Stimulated activated CD4-positive, alpha-beta T cell treated with anti-CD3 and anti-CD28 coated beads, TNF-alpha, amount 100 ng/mL, for 24 hours (primary cell): ENCODE results near the gene ADGRD1.
"Not testable (repeated sequence)": the region's sequence is repeated elsewhere in the genome, so short reads cannot be mapped to it uniquely, and the experiment has no call there.

ENCODE experiments used
- DNase-seq, 3 experiments: peaks; one replicate each; pipeline ENCODE4 v3.0.0-alpha.2; 2020; ENCODE audit warnings: low read depth in 3 of 3

Gene ADGRD1

GRCh38 chr12:131119345-131119744 is 165.6 kb downstream of the ADGRD1 start:
- DNase-seq = not testable (repeated sequence)

DNA sequence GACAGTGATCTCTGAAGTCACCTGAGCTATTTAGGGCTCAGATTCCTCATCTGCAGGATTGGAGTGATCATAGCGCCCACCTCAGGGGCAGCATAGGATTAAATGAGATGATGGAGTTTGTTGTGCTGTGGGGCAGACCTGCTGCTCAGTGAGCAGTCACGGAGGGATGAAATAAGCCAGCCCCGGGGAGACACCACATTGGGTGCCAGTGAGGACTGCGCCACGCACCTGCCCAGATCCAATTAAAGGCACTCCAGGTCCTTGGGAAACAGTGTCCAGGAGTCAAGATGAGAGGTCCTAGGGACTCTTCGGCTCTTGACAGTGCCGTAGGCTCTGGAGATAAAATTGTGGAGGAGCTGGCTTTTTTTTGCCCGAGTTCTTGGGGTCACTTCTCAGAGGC is 166.2 kb downstream of the ADGRD1 start:
- no peak for DNase-seq

GRCh38 chr12:131120831-131121271 is 167.1 kb downstream of the ADGRD1 start:
- no peak for DNase-seq

- no peak for DNase-seq
Measured at GRCh38 chr12:131121705-131122405, 168.1 kb downstream of the ADGRD1 start.

DNA sequence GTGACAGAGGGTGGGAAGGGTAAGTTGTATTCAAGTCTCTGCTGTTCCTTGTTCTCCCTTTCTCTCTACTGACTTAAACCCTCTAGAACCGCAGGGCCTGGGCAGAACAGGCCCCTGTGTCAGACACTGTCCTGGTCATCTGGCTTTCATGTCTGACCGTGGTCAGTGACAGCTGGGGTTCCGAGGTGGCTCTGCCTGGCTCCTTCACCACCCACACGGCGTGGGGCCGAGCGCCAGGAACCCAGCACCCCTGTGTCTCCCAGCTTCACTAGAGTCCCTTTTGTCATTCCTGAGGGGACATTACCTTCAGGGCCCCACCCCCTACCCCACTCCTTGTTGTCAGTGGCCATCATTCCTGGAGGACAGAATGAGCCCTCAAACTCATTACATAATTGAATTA is 168.9 kb downstream of the ADGRD1 start:
- no peak for DNase-seq

- DNase-seq = no peak
Measured at GRCh38 chr12:131123817-131124216, 170.1 kb downstream of the ADGRD1 start.

DNA sequence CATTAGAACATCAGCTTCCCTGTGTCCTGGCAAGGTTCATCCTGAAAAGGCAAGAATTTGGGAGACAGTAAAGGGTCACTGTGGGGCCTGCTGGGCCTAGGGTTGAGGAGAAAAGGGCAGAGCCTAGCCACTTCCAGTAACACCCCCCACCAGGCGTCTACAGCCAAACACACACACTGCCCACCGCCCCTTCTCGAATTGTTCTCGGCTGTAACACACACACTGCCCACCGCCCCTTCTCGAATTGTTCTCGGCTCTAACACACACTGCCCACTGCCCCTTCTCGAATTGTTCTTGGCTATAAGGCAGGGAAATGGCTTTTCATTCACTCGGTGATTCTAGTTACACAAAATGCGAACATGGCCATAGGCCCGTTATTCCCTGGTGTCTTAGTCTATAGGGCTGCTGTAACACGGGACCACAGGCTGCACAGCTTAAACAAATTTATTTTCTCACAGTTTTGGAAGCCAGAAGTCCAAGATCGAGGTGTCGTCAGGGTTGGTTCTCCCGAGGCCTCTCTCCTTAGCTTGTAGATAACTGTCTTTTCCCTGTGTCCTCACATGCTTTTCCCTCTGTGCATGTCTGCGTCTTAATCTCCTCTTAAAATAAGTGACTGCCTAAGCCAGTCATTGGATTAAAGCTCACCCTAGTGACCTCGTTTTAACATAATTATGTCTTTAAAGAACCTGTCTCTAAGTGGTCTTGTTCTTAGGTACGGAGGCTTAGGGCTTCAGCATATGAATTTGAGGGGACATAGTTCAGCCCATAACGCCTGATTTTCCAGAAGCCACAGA is 171.0 kb downstream of the ADGRD1 start:
- no peak for DNase-seq

DNA sequence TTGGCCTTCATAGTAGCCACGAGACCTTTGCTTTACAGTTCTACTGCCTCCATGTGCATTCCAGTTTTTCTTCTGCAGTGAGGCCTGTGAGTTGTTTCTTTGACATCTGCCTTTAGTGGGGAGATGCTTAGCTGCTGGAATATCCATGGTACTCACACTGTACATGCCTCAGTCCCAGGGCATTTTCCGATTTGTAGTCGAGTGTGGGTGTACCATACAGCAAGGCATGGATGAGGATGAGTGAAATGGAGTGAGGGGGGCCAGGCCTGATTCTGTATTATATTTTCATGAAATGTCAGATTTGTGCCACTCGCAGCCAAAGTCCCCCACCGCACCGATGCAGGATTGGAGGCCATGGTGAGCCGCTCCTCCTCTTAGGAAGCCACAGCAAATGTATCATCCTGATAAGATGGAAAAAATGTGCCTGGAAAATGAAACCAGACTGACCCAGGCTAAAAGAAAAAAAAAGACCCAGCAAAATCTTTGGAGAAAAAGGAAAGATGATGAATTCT is 173.0 kb downstream of the ADGRD1 start:
- no peak for DNase-seq

GRCh38 chr12:131128556-131128955 is 174.8 kb downstream of the ADGRD1 start:
- no peak for DNase-seq

GRCh38 chr12:131128966-131129619 is 175.4 kb downstream of the ADGRD1 start:
- not testable (repeated sequence) for DNase-seq

DNA sequence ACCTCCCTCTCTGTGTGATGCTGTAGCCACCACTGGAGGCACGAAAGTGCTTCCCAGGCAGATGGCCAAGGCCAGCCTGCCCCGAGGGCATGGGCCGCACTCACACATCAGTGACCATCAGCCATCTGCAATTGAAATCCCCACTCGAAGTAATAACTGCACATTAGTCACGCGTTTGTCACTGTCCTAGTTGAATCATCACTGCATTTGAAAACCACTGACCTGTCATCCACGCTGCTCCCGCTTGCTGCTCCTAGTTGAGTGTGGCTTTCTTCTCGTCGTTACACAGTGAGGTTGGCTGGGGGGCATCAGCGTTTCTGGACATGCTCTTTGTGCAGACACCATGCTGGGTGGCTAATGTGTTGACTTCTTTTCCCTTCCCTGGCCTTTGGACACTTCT is 176.1 kb downstream of the ADGRD1 start:
- no peak for DNase-seq

GRCh38 chr12:131130311-131130911 is 176.7 kb downstream of the ADGRD1 start:
- no peak for DNase-seq

- DNase-seq = no peak
Measured at GRCh38 chr12:131131077-131131807, 177.5 kb downstream of the ADGRD1 start.

DNA sequence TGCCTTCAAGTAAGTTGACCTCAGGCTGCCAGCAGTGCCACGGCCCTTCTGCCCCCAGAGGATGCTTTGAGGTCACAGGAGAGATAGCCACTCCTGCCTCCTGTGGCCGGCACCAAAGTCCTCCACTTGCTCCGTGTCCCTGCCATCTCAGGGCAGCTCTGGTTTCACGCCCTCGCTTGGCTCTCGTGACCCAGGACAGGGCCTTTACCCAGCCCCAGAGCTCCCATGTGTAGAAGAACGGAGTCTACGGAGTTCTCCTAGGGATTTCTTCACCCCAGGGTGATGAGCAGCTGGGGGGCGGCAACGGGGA is 178.1 kb downstream of the ADGRD1 start:
- DNase-seq = no peak

GRCh38 chr12:131132118-131132892 is 178.6 kb downstream of the ADGRD1 start:
- DNase-seq = peak; percentile 52 to 74 (median 65)

DNA sequence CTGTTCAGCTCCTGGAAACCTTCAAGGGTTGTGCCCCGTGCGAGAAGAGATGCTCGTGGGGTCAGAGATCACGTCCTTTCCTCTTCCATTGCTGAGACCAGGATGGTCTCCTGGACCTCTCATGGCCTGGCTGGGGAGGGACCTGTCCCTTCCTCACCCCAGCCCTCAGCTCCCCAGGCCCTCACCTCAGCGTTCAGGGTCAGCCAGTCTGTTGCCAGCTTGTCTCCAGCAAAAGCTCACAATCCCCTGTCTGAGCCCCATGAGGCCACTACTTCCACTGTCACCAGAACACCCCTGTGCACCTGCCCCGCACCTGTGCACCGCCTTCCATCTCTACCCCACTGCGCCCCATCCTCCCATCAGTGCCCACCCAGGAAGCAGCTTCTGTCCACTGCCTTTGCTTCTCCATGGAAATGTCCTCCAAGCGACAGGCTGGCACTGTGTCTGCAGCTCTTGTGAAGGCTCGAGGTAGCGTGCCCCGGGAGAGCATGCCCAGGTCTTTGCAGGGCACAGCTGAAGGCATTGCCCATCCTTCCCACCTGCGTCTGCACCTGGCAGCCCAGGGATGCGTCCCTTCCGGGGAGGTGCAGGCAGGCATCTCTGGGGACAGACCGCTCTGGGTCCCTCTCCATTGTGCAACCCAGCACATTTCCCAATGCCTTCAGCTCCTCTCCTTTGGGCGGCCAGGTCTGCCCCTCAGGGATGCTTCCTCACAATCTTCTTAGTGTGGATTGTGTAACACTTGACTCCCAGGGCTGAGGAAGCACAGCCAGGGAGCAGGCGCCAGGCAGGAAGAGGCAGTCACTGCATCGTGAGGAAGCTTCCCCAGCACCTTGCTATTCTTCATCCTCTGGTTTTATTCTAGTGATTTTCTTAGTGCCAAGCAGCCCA is 179.6 kb downstream of the ADGRD1 start:
- no peak for DNase-seq

GRCh38 chr12:131133994-131134393 is 180.3 kb downstream of the ADGRD1 start:
- no peak for DNase-seq

- no peak for DNase-seq
Measured at GRCh38 chr12:131134523-131135310, 181.0 kb downstream of the ADGRD1 start.

DNA sequence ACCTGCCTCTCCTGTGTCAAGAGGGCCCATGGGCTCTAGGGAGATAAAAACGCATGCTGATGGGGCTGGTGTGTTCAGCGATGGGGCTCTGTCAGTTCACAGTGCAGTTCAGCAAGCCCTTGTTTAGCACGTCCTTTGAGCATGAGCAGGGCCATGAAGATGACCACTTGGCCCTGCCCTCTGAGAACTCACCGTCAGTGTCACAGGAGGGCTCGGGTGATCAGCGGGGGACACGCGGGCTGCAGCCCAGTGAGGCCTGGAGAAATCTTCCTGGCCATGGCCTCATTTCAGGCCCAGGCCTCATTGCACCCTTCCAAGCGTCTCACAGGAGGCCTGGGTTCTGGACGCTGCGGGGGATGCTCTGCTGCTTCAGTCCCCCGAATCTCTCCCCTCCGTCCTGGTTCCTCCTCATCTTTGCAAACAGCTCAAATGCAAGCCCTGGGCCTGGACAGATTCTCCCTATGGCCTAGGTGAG is 181.6 kb downstream of the ADGRD1 start:
- DNase-seq = no peak
